ENCODE data around the gene TRPM3. TPM values are rescaled to one million over a fixed set of nuclear protein-coding genes. Genes with fewer than 3 reads are reported as not detected.

Gene TRPM3
- total RNA-seq, 1 experiment from 2014 or later: 0.26 TPM

GRCh38 chr9:71037521-71037920 lies 83.9 kb downstream of the TRPM3 start:
- Histone ChIP-seq H3K9me2 (ENCODE audit: insufficient read depth) (no peaks in the 10 kb centered on the region), H3K4me1 (replicated peaks; ENCODE audit: insufficient read depth) (no peaks in the 10 kb centered on the region), H4K20me1 (ENCODE audit: insufficient read depth) (no peaks in the 10 kb centered on the region), H3K9me3 (ENCODE audit: insufficient read depth, low read depth) (no peaks in the 10 kb centered on the region), H3K4me3 (no peak overlapping the region), H2AFZ (no peak overlapping the region), H3K79me2 (ENCODE audit: low read depth) (no peaks in the 10 kb centered on the region), H3K27me3 (ENCODE audit: insufficient read depth, low read depth) (peaks cover 4% of the 10 kb centered on the region; the same call in 1 of the 2 replicates), H3F3A (ENCODE audit: insufficient read depth, low read depth) (no peaks in the 10 kb centered on the region), H3K27ac (no peak overlapping the region), H3K36me3 (ENCODE audit: low read depth) (no peaks in the 10 kb centered on the region), H3K4me2 (no peak overlapping the region)
- ChIA-PET CTCF (no interaction called here), POLR2A (ENCODE audit: unreplicated experiment) (no interaction called here)
- no TSS peak for BruUV-seq (replicated peaks)
- no peak for DNase-seq
- intact Hi-C loops (cut with micrococcal nuclease; ENCODE audit: unreplicated experiment): no loop called here
- TF ChIP-seq EZH2 (IDR thresholded peaks at IDR 0.05; ENCODE audit: low read depth) (no peak), CTCF (conservative IDR thresholded peaks at IDR 0.05) (no peak)

- Histone ChIP-seq H3K27me3 (ENCODE audit: insufficient read depth, low read depth) (no peaks in the 10 kb centered on the region), H3K79me2 (ENCODE audit: low read depth) (no peaks in the 10 kb centered on the region), H3K4me2 (no peak overlapping the region), H3K27ac (no peak overlapping the region), H3F3A (ENCODE audit: insufficient read depth, low read depth) (no peaks in the 10 kb centered on the region), H4K20me1 (ENCODE audit: insufficient read depth) (no peaks in the 10 kb centered on the region), H2AFZ (no peak overlapping the region), H3K4me1 (replicated peaks; ENCODE audit: insufficient read depth) (no peaks in the 10 kb centered on the region), H3K9me2 (ENCODE audit: insufficient read depth) (no peaks in the 10 kb centered on the region), H3K9me3 (ENCODE audit: insufficient read depth, low read depth) (no peaks in the 10 kb centered on the region), H3K4me3 (no peak overlapping the region), H3K36me3 (ENCODE audit: low read depth) (no peaks in the 10 kb centered on the region)
- TF ChIP-seq CTCF (conservative IDR thresholded peaks at IDR 0.05): no peak
- TF ChIP-seq EZH2 (IDR thresholded peaks at IDR 0.05; ENCODE audit: low read depth): no peak
- DNase-seq: no peak
- POLR2A ChIA-PET (ENCODE audit: unreplicated experiment): no interaction called here
- intact Hi-C loops (cut with micrococcal nuclease; ENCODE audit: unreplicated experiment): no loop called here
- no TSS peak for BruUV-seq (replicated peaks)
- CTCF ChIA-PET: no interaction called here
Measured at GRCh38 chr9:71036501-71036900, 84.9 kb downstream of the TRPM3 start.

GRCh38 chr9:71032779-71033178 lies 88.6 kb downstream of the TRPM3 start:
- no peak for DNase-seq
- Histone ChIP-seq H3K4me2 (no peak overlapping the region), H3K27ac (no peak overlapping the region), H3K9me2 (ENCODE audit: insufficient read depth) (no peaks in the 10 kb centered on the region), H3K9me3 (ENCODE audit: insufficient read depth, low read depth) (no peaks in the 10 kb centered on the region), H3F3A (ENCODE audit: insufficient read depth, low read depth) (no peaks in the 10 kb centered on the region), H3K36me3 (ENCODE audit: low read depth) (no peaks in the 10 kb centered on the region), H3K4me1 (replicated peaks; ENCODE audit: insufficient read depth) (no peaks in the 10 kb centered on the region), H2AFZ (no peak overlapping the region), H3K79me2 (ENCODE audit: low read depth) (no peaks in the 10 kb centered on the region), H4K20me1 (ENCODE audit: insufficient read depth) (no peaks in the 10 kb centered on the region), H3K4me3 (no peak overlapping the region), H3K27me3 (ENCODE audit: insufficient read depth, low read depth) (no peaks in the 10 kb centered on the region)
- ChIA-PET POLR2A (ENCODE audit: unreplicated experiment) (no interaction called here), CTCF (no interaction called here)
- no peak for TF ChIP-seq CTCF (conservative IDR thresholded peaks at IDR 0.05)
- no peak for TF ChIP-seq EZH2 (IDR thresholded peaks at IDR 0.05; ENCODE audit: low read depth)
- BruUV-seq (replicated peaks): no TSS peak
- intact Hi-C loops (cut with micrococcal nuclease; ENCODE audit: unreplicated experiment): no loop called here
